Peyer's patch (tissue), 4 donors: ENCODE results near the gene LYL1. TPM values are rescaled to one million over a fixed set of nuclear protein-coding genes. Genes with fewer than 3 reads are reported as not detected.
A peak's percentile ranks its signal among the peaks of the same experiment; 100 is the strongest.
"Not testable (repeated sequence)": the region's sequence is repeated elsewhere in the genome, so short reads cannot be mapped to it uniquely, and the experiment has no call there.

Experiments
- DNase-seq, 3 donors: peaks; one replicate each; pipeline ENCODE4 v3.0.0-alpha.2; 2017 to 2019
- H3K27ac ChIP-seq, 4 donors: fragments of 200-600 bp; sonication (generic); one replicate each; pipeline ENCODE4 v1.5.1; 2016 to 2019
- H3K27me3 ChIP-seq, 2 donors: fragments of 200-600 bp; sonication (generic); one replicate each; pipeline ENCODE4 v1.5.1; 2019
- H3K36me3 ChIP-seq, 3 donors: fragments of 200-600 bp; sonication (generic); one replicate each; pipeline ENCODE4 v1.5.1; 2016 to 2019
- H3K4me1 ChIP-seq, 4 donors: fragments of 200-600 bp; sonication (generic); one replicate each; pipeline ENCODE4 v1.5.1; 2016 to 2019
- H3K4me3 ChIP-seq, 4 donors: fragments of 200-600 bp; sonication (generic); 1 replicate in 3 of 4; 2 replicates in 1 of 4; pipeline ENCODE4 v1.5.1; 2016 to 2019; ENCODE audit warnings: mild to moderate bottlenecking in 1 of 4
- H3K9me3 ChIP-seq, 4 donors: fragments of 200-600 bp; sonication (generic); one replicate each; pipeline ENCODE4 v1.5.1; 2016 to 2019; ENCODE audit warnings: mild to moderate bottlenecking in 1 of 4
- POLR2A ChIP-seq, 2 donors: fragments of 450-650 bp; IDR thresholded peaks; one replicate each; pipeline ENCODE4 v1.5.1; 2017; ENCODE audit warnings: antibody characterized with exemption in 2 of 2, mild to moderate bottlenecking in 2 of 2, moderate library complexity in 2 of 2
- total RNA-seq, 4 donors: library from RNA; depleted of rRNA; stranded (reverse); fragments of >200 nt; gene quantifications; one replicate each; pipeline ENCODE4 v1.1.0, GENCODE V29; 2016
- TF ChIP-seq, protein P1 (sequence below), 6 experiments: fragments of 450-650 bp in 4 of 6; fragments of 200-600 bp in 2 of 6; sonication (generic) in 1 of 6; IDR thresholded peaks; one replicate each; pipeline ENCODE4 v1.5.1; 2017 to 2019; ENCODE audit warnings: antibody characterized with exemption in 6 of 6, mild to moderate bottlenecking in 3 of 6, moderate library complexity in 1 of 6

LYL1 gene
- total RNA-seq, 4 donors from 2014 or later = 1.2 to 21.5 (median 4.9) TPM

DNA sequence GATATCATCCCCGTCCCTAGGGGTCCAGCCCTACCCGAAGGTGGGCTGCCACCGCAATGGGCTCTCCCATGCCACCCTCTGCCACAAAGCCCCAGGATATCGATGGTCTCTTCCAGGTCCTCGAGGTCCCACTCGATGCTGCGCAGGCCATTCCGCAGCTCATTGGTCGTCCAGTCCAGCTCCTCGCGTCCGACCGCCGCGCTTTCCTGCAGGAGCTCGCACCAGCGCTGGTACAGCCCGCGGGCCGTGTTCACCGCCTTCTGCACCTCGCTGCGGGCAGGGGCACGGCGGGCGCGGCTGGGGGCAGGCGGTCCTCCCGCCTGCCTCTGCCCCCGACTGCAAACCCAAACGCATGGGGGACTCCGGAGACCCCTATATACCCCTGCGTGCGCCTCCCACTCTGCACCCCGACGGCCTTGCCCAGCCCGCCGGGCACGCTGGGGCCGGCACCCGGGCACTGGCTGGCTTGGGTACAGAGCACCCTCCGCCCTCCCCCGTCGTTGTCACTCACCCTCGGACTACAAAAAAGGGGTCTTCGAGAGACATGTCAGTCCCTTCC is 47.0 kb upstream of the LYL1 start:
- Histone ChIP-seq H3K36me3 (peaks cover 0 to 9% (median 0%) of the 10 kb centered on the region in 3 donors), H3K9me3 (no peaks in the 10 kb centered on the region), H3K4me3 (peak overlapping the region; percentile 72 to 93 (median 88)), H3K27me3 (no peaks in the 10 kb centered on the region), H3K27ac (peak overlapping the region; percentile 94 to 99 (median 98)), H3K4me1 (peaks cover 0 to 18% (median 2%) of the 10 kb centered on the region in 4 donors)
- TF ChIP-seq POLR2A (IDR thresholded peaks at IDR 0.05) = peak in 1 of 2 donors; percentile 9
- TF ChIP-seq, protein P1, sequence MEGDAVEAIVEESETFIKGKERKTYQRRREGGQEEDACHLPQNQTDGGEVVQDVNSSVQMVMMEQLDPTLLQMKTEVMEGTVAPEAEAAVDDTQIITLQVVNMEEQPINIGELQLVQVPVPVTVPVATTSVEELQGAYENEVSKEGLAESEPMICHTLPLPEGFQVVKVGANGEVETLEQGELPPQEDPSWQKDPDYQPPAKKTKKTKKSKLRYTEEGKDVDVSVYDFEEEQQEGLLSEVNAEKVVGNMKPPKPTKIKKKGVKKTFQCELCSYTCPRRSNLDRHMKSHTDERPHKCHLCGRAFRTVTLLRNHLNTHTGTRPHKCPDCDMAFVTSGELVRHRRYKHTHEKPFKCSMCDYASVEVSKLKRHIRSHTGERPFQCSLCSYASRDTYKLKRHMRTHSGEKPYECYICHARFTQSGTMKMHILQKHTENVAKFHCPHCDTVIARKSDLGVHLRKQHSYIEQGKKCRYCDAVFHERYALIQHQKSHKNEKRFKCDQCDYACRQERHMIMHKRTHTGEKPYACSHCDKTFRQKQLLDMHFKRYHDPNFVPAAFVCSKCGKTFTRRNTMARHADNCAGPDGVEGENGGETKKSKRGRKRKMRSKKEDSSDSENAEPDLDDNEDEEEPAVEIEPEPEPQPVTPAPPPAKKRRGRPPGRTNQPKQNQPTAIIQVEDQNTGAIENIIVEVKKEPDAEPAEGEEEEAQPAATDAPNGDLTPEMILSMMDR (IDR thresholded peaks at IDR 0.05) = no peak
- DNase-seq = peak in 2 of 3 donors; percentile 57 to 74

DNA sequence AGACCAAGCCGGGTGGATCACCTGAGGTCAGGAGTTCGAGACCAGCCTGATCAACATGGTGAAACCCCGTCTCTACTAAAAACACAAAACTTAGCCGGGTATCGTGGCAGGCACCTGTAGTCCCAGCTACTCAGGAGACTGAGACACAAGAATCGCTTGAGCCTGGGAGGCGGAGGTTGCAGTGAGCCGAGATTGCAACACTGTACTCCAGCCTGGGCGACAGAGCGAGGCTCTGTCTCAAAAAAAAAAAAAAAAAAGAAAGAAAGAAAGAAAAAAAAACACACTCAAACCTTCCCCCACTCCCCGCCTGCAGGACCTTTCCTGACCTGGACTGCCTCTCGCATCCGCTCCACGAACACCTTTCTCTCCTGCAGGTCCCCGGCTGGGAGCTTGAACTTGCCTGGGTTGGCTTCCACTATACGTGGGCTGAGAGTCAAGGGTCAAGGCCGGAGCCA is 46.5 kb upstream of the LYL1 start:
- H3K36me3 ChIP-seq = peaks cover 0 to 14% (median 0%) of the 10 kb centered on the region in 3 donors

DNA sequence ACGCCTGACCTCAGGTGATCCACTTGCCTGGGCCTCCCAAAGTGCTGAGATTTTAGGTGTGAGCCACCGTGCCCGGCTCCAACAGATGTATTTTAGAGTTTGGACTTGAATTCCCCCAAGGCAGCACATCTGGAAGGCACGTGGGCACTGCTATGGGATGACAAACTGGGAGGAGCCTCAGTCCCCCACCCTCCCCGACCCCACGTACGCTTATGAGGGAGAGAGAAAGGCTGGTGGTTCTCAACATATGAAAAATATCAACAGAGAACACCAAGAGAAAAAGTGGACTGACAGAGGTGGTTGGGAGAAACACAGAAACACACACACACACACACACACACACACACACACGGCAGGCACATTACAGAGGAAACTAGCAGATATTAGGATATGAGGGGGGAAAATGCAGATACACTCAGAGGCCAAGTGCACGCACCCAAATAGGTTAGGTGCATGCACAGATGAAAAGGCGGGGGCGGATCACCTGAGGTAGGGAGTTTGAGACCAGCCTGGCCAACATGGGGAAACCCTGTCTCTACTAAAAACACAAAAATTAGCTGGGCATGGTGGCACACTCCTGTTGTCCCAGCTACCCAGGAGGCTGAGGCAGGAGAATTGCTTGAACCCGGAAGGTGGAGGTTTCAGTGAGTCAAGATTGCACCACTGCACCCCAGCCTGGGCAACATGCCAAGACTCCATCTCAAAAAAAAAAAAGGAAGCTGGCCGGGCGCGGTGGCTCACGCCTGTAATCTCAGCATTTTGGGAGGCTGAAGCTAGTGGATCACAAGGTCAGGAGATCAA is 44.3 kb upstream of the LYL1 start:
- H3K4me3 ChIP-seq = no peak overlapping the region
- TF ChIP-seq, protein P1 (IDR thresholded peaks at IDR 0.05) = no peak
- no peak for TF ChIP-seq POLR2A (IDR thresholded peaks at IDR 0.05)
- H3K9me3 ChIP-seq = no peaks in the 10 kb centered on the region
- peaks cover 0 to 22% (median 0%) of the 10 kb centered on the region in 3 donors for H3K36me3 ChIP-seq
- H3K27ac ChIP-seq = no peak overlapping the region
- DNase-seq = peak in 1 of 3 donors; percentile 55
- H3K27me3 ChIP-seq = no peaks in the 10 kb centered on the region
- H3K4me1 ChIP-seq = peaks cover 0 to 17% (median 2%) of the 10 kb centered on the region in 4 donors

More for the DNA sequence above, 46.5 kb upstream of the LYL1 start:
- not testable (repeated sequence) for H3K9me3 ChIP-seq, DNase-seq, H3K27me3 ChIP-seq
- H3K4me1 ChIP-seq = peaks cover 0 to 17% (median 2%) of the 10 kb centered on the region in 4 donors
- peak overlapping the region; percentile 94 to 99 (median 98) for H3K27ac ChIP-seq
- H3K4me3 ChIP-seq = peak overlapping the region; percentile 72 to 93 (median 88)

DNA sequence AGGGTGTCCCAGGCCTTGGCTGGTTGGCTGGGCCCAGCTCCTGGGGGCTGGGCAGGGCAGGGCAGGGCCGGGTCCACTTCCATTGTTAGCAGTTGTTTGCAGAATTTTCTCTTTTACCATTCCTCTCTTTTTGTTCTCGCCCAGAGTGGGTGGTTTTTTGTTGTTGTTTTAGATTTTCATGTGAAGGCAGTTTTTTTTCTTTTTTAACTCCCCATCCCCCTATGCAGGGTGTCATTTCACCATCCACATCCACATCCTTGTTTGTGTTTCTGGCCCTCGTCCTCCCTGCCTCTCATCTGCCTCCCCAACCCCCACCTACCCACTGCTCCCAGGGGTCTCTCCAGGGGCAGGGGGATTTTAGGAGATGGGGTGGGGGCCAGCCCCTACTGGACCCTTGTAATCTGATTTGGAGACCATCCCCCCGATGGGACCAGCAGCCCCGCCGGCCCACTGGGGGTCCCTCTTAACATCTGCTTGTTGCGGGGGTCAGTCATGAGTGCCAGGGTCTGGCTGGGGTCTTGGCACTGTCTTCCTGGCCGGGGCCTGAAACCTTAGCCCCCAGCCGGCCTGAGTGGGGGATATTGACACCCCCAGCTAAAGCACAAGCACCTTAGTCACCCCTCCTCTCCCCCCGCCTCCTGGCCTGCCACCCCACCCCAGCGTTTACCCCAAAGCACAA is 37.1 kb upstream of the LYL1 start:
- no peak overlapping the region for H3K4me3 ChIP-seq
- no peaks in the 10 kb centered on the region for H3K27me3 ChIP-seq
- peaks cover 0 to 66% (median 0%) of the 10 kb centered on the region in 3 donors for H3K36me3 ChIP-seq
- no peak for DNase-seq
- H3K9me3 ChIP-seq = no peaks in the 10 kb centered on the region
- H3K27ac ChIP-seq = no peak overlapping the region
- no peaks in the 10 kb centered on the region for H3K4me1 ChIP-seq
- TF ChIP-seq POLR2A (IDR thresholded peaks at IDR 0.05) = no peak
- TF ChIP-seq, protein P1 (IDR thresholded peaks at IDR 0.05) = no peak

DNA sequence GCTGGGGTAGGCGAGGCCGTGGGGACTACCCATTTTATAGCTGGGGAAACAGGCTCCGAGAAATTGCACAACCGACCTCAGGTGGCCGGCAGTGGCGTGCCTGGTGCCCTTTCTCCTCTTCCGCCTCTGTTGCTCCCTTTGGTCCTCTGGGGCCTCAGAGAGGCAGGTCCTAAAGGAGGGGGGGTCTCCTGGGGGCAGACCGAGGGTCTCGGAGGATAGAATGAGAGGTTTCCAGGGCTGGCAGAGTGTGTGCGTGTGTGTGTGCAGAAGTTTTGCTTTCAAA is 36.2 kb upstream of the LYL1 start:
- no peak for DNase-seq
- Histone ChIP-seq H3K36me3 (peaks cover 0 to 57% (median 0%) of the 10 kb centered on the region in 3 donors), H3K27ac (no peak overlapping the region), H3K4me3 (no peak overlapping the region), H3K4me1 (no peaks in the 10 kb centered on the region), H3K27me3 (no peaks in the 10 kb centered on the region), H3K9me3 (no peaks in the 10 kb centered on the region)
- TF ChIP-seq, protein P1 (IDR thresholded peaks at IDR 0.05) = no peak
- no peak for TF ChIP-seq POLR2A (IDR thresholded peaks at IDR 0.05)
